NB4 (cell line): ENCODE measurements around the gene ZNF708.

Experiments used
- CTCF ChIP-seq: IDR thresholded peaks from one replicate; pipeline ENCODE4 v1.5.1; 2012; ENCODE audit warnings: low read depth, low read length
- MAX ChIP-seq: IDR thresholded peaks from 2 replicates; pipeline ENCODE4 v1.6.1; 2011; ENCODE audit warnings: low read depth, low read length
- POLR2A ChIP-seq: IDR thresholded peaks from 2 replicates; pipeline ENCODE4 v1.6.1; 2011; ENCODE audit warnings: mild to moderate bottlenecking; ENCODE audit not compliant: insufficient read length; ENCODE audit errors: extremely low read depth

GRCh38 chr19:21352830-21353229, 23.6 kb upstream of the ZNF708 start:
- TF ChIP-seq CTCF (no peak), MAX (no peak), POLR2A (no peak)
